GM03348 (cell line): Measurements from ENCODE around the gene ZNF358.

Experiments used
- DNase-seq: peaks from one replicate; pipeline ENCODE4 v3.0.0; 2012; ENCODE audit warnings: low spot score

ZNF358 gene

DNA sequence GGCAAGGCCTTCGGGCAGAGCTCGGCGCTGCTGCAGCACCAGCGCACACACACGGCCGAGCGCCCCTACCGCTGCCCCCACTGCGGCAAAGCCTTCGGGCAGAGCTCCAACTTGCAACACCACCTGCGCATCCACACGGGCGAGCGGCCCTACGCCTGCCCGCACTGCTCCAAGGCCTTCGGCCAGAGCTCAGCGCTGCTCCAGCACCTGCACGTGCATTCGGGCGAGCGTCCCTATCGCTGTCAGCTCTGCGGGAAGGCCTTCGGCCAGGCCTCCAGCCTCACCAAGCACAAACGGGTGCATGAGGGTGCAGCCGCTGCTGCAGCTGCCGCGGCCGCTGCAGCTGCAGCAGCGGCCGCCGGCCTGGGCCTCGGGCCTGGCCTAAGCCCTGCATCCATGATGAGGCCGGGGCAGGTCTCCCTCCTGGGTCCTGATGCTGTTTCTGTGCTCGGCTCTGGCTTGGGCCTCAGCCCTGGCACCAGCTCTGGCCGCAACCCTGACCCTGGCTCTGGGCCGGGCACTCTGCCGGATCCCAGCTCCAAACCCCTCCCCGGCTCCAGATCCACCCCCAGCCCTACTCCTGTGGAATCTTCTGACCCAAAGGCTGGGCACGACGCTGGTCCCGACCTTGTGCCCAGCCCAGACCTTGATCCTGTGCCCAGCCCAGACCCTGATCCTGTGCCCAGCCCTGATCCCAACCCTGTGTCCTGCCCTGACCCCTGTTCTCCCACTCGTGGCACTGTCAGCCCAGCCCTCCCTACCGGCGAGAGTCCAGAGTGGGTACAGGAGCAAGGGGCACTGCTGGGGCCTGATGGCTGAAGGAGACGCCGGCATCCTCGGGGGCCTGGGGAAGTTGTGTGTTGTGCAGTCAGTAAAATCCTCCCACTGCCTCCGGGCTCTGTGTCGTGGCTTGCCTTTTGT, 4.5 kb downstream of the ZNF358 start:
- DNase-seq, result no peak

DNA sequence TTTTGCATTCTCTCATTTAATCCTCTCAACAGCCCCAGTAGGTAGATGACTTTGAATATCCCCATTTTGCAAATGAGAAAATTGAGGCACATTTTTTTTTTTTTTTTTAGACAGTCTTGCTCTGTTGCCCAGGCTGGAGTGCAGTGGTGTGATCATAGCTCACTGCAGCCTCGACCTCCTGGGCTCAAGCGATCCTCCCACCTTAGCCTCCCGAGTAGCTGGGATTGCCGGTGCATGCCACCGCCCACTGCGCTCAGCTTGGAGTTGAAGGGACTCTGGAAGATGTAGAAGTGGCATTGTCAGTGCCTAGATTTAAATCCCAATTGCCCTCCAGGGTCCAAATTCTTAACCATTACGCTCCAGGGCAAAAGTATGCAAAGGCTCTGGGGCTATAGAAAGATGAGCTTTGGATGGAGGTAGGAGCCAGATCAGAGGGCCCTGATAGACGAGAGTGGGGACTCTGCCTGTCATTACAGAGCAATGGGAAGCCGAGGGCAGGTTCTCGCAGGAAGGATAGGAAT, 5.7 kb downstream of the ZNF358 start:
- no peak for DNase-seq

DNA sequence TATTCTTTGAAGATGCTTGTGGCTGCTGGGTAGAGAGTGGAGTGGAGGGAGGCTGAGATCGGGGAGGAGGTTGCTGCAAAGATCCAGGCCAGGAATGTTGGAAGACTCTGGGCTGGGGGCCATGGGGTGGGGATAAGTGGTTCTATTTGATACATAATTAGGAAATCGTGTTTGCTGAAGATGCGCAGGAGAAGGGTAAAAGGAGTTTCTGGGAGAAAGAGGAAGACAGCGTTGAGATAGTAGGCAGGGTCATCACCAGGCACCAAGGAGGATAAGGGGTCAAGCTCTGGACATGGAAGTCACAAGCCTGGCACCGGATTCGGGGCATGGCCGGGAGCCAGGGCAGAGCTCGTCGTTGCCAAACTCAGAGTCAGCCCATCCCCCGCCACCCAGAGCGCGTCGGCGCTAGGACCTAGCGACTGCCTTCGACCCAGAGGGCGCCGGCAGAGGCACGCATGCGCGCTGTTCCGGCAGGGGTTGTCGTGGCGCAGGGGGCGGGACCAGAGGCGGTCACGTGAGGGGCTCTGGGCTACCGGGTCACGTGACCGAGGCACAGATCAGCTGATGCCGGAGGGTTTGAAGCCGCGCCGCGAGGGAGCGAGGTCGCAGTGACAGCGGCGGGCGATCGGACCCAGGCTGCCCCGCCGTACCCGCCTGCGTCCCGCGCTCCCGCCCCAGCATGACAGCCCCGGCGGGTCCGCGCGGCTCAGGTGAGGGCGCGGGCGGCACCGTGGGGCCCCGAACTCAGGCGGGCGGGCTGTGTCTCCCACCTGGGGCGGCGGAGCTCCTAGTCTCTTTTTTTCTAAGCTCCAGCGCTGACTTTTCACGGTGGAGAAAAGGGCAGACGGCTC, 6.4 kb downstream of the ZNF358 start, which contains the start of gene MCOLN1:
Gene MCOLN1, plus strand, starts transcription at position 553 of the 851 bp plus-strand sequence. Its CDS starts 127 bp downstream, at position 680.
- peak; percentile 100 for DNase-seq

DNA sequence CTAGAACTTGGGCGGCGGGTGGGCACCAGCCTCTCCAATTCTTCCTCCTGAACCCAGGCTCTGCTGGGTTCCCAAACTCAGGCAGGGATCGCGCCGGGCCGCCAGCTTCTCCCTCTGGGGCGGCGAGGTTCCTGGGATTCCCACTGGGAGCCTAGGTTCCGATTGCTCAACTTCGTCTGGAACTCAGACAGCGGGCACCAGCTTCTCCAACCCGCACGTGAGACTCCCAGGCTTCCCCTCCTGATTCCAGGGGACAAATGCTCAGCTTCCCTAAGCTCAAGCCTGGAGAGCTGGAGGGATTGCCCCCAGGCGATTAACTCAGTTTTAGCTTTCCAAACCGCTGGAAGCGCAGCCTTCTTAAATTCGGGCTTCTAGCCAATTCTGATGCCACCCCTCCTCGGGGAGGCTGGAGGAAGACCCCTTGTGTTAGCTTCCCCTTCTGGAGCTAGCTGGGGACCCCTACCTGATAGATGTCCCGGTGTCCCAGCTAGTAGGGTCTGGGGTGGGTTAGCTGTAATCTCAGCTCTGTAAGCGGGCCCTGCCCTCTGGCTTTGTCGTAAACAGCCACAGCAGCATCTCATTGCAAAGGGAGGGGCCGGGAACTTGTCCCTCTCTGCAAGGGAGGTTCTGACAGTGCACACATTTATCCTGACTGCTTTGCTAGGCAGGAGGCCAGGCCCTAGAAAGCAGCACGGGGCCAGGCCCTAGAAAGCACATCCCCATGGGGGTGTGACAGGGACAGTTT, 7.2 kb downstream of the ZNF358 start:
- DNase-seq, result peak; percentile 66

DNA sequence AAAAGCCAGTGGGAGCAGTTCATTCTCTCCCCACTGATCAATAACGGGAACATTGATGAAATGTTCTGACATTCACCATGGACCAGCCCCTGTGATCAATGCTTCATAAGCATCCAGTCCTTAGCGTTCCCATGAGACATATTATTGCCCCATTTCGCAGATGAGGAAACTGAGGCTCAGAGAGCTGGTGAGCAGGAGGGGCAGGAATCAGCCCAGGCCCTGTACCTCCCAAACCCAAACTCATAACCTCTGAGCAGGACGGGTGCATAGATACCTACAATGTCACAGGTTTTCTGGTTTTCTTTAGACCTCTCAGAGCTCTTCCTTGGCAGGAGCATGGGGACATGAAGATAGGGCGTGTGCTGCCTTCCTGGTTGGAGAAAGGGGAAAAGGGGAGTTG, 8.6 kb downstream of the ZNF358 start:
- no peak for DNase-seq

DNA sequence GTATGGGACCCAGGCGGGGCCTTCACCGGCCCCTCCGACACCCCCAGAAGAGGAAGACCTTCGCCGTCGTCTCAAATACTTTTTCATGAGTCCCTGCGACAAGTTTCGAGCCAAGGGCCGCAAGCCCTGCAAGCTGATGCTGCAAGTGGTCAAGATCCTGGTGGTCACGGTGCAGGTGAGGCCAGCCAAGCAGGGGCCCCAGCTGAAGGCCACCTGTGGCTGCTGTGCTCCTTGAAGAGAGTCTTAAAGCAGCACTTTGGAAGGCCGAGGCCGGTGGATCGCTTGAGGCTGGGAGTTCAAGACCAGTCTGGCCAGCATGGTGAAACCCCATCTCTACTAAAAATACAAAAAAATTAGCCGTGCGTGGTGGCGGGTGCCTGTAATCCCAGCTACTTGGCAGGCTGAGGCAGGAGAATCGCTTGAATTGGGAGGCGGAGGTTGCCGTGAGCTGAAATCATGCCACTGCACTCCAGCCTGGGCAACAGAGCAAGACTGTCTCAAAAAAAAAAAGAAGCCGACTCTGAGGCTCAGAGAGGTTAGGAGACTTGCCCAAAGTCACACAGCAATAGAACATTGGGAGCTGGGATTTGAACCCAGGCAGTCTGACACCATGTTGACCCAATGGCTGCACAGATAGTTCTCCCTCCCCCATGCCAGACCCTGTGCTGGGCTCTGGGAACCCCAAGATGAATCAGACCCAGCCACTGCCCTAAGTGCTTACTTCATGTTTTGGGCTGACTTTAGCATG, 9.3 kb downstream of the ZNF358 start:
- DNase-seq, result no peak

DNA sequence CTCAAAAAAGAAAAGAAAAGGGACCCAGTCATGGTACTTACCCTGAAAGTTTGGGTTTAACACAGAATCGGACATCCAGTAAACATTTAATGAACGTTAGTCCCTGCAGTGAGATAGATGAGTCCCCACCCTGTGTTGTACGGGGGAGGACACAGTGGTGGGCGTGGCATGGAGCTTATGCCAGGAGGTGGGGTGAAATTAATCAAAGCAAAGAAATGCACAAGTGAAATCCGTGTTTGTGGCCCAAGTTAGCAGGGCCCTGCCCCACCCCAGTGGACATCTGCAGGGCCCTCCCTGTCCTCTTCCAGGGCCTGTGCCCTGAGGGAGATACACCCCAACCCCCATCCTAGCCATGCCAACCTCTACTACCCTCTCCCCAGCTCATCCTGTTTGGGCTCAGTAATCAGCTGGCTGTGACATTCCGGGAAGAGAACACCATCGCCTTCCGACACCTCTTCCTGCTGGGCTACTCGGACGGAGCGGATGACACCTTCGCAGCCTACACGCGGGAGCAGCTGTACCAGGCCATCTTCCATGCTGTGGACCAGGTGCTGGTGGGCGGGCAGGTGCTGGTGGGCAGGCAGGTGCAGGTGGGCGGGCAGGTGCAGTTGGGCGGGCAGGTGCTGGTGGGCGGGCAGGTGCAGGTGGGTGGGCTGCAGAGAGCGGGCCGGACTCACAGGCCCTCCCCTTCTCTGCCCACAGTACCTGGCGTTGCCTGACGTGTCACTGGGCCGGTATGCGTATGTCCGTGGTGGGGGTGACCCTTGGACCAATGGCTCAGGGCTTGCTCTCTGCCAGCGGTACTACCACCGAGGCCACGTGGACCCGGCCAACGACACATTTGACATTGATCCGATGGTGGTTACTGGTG, 10.4 kb downstream of the ZNF358 start:
- no peak for DNase-seq

DNA sequence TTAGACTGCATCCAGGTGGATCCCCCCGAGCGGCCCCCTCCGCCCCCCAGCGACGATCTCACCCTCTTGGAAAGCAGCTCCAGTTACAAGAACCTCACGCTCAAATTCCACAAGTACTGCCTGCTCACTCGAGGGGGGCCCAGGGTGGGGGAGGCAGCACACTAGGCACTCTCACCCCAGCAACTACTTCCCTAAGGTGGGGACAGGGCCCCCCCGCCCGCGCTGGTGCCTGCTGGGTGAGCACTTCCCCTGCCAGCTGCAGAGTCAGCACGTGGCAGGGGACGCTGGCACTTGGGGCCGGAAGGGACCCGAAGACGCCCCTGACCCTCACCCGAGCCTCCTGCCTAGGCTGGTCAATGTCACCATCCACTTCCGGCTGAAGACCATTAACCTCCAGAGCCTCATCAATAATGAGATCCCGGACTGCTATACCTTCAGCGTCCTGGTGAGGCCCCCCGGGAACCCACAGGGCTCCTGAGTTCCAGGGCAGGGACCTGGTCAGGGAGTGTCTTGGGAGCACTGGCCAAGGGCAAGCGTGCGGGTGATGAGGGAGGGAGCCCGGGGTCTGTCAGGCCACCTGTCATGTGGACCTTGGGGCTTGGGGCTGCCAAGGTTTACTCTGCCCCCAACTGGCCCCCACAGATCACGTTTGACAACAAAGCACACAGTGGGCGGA, 11.8 kb downstream of the ZNF358 start:
- no peak for DNase-seq

DNA sequence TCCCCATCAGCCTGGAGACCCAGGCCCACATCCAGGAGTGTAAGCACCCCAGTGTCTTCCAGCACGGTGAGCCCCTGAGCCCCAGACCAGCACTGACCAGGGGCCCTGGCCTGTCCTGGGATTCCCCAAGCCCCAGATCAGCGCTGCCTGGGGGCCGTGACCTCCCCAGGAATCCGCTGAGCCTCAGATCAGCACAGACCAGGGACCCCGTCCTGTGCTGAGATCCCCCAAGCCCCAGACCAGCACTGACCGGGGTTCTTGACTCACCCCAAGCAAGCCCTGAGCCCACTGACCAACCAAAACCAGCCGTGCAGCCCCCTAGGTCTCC, 12.3 kb downstream of the ZNF358 start:
- DNase-seq, result no peak

DNA sequence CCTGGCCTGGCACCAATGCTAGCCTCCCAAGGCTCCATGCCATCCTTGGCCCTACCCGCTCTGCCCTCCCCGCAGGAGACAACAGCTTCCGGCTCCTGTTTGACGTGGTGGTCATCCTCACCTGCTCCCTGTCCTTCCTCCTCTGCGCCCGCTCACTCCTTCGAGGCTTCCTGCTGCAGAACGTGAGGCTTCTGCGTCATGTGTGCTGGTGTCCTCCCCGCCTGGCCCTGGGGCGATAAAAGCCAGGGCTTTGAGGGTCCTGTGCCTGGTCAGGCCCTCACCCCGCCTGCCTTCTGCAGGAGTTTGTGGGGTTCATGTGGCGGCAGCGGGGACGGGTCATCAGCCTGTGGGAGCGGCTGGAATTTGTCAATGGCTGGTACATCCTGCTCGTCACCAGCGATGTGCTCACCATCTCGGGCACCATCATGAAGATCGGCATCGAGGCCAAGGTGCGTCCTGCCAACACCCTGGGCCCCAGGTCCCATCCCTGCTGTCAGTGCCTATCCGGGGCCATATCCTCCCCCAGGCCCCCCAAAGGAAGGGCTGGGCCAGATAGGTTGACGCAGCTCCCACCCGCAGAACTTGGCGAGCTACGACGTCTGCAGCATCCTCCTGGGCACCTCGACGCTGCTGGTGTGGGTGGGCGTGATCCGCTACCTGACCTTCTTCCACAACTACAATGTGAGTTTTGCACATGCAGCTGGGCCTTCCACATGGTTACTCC, 12.8 kb downstream of the ZNF358 start:
- DNase-seq, result no peak

DNA sequence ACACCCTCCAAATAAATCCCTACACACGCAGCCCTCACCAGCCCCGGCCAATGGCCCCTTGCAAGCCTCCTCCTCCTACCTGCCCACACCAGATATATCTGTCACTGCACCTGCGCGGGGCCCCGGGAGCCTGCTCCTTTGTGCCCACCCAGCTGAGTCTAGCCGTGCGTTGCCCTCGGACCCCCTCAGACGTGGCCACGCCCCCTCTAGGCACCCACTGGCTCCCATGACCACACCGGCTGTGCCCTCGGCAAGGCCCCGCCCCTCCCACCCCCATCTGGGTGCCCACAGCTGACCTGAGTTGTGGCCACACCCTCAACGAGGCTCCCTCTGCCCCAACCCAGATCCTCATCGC, 13.3 kb downstream of the ZNF358 start:
- no peak for DNase-seq

DNA sequence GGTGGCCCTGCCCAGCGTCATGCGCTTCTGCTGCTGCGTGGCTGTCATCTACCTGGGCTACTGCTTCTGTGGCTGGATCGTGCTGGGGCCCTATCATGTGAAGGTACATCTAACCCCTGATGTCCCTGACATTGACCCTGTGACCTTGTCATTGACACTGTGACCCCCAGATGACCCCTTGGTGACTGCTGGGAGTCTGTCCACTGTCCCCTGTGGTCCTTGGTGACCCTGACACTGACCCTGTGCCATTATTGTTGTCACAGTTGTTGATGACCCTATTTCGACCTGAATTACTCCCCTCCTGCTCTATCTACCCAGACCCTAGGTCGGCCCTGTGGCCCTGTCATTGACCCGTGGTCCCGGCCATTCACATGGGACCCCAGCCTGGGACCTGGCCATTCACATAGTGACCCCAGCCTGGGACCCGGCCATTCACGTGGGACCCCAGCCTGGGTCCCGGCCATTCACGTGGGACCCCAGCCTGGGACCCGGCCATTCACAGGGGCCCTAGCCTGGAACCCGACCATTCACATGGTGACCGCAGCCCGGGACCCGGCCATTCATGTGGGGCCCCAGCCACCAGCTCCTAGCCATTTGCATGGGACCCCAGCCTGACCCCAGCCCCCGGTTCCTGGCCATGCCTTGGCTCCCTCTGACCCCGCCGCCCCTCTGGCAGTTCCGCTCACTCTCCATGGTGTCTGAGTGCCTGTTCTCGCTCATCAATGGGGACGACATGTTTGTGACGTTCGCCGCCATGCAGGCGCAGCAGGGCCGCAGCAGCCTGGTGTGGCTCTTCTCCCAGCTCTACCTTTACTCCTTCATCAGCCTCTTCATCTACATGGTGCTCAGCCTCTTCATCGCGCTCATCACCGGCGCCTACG, 13.9 kb downstream of the ZNF358 start:
- no peak for DNase-seq

DNA sequence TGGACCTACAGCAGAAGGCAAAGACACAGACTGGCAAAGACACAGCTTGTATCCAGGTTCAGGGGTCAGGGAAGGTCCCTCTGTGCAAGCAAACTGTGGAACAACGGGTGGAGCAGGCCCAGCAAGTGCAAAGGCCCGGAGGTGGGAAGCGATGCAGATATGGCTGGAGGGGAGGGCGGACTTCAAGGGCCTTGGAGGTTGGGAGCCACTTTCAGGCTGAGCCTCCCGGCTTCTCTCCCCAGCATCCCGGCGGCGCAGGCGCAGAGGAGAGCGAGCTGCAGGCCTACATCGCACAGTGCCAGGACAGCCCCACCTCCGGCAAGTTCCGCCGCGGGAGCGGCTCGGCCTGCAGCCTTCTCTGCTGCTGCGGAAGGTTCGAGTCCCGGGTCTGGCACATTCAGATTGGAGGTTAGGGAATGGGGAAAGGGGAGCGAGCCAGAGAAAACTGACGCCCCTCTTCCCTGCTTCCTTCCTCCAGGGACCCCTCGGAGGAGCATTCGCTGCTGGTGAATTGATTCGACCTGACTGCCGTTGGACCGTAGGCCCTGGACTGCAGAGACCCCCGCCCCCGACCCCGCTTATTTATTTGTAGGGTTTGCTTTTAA, 17.5 kb downstream of the ZNF358 start:
- peak; percentile 94 for DNase-seq

DNA sequence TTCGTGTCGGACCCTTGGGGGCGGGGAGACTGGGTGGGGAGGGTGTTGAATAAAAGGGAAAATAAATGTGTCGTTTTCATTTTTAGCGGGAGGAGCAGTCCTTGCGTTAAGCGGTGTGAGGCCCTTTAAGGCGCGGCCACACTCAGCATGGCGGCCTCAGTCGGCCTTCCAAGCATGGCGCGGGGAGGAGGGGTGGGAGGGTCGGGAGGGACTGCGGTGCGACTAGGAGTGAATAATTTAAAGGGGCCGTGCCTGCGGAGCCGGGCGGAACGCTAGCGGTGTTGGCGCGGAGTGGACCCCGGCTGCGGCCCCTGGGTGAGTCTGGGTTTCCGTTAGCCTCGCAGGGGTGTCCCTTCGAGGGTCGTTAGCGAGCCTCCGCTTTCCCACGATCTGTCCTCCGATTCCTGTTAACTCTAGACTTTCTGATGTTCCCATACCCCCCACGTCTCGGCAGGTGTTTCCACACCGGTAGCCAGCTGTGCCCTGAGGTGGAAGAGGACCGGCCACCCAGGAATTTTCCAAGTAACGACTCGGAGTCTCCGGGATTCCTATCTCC, 18.1 kb downstream of the ZNF358 start:
- DNase-seq, result peak; percentile 93

DNA sequence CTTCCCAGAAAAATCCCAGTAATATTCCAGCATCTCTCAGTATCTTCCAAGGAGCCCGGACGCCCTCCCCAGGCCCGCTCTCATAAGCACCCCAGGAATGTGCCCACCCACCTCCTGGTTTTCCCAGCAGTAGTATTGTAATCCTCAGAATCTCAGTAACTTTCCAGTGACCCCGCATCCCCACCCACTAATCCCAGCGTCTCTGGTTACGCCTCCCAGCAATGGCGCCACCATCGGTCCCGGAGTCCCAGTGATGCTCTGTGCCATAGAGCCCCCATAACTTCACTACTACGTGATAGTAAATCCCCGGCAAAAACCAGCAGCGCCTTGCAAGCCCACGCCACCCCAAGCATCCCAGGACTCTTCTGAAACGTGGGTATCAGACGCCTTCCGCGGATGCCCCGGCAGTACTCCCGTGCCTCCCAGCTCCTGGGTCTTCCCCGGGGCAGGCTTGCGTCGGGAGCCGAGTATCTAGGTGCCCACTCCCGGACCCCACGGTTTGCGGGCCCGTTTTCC, 18.7 kb downstream of the ZNF358 start:
- DNase-seq, result peak; percentile 92

DNA sequence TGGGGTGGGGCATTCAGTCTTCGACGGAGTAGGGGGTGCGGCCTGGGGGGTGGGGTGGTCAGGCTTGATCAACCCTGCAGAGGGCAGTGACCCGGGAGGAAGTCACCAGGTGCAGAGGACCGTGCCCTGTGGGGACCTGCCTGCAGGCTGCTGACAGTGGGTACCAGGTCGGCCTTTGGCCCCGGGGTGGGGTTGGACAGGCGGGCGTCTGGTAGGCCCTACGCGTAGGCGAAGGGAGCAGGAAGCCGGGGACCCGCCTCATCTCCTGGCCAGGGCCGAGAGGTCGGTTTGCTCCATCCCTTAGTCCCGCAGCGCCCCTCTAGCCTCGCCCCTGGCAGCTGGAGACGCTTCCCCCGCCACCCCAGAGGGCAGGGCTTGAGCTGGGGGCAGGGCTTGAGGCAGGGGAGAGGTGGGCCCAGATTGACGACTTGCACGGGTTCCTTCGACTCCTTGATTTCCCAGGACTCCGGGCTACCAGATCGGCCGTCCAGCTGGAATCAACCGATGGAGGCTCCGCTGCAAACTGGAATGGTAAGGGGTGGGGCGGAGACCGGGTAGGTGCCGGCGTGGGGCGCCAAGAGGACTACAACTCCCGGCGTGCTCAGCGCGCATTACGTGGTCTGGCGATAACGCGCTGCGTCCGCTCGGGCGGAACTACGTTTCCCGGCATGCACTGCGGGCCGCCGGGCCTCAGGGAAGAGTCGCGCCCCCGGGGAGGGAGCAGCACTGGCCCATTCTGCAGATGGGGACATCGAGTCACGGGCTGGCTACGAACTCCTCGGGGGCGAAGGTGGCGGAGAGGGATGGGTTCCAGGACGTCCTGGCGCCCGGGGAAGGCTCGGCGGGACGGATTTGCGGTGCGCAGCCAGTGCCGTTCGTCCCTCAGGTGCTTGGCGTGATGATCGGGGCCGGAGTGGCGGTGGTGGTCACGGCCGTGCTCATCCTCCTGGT, 19.4 kb downstream of the ZNF358 start, which contains the start of gene PNPLA6:
Gene PNPLA6, plus strand, starts transcription at position 671 of the 951 bp plus-strand sequence. Its CDS starts 72 bp downstream, at position 743.
- peak; percentile 97 for DNase-seq
